GM18951 (cell line): ENCODE data around the gene RSU1.
"Not testable (repeated sequence)": the region's sequence is repeated elsewhere in the genome, so short reads cannot be mapped to it uniquely, and the experiment has no call there.

ENCODE experiments used
- POLR2A ChIP-seq: IDR thresholded peaks from 4 replicates; pipeline ENCODE4 v1.6.1; 2011; ENCODE audit warnings: mild to moderate bottlenecking; ENCODE audit not compliant: insufficient read length, insufficient read depth; ENCODE audit errors: extremely low read depth
- in situ Hi-C: fragments of 300-500 bp; cut with MboI; formaldehyde crosslinking; loops from one replicate; pipeline ENCODE4 v1.12.0; 2022; ENCODE audit warnings: low sequenced_read_pairs, mixed read lengths, inconsistent platforms; ENCODE audit not compliant: unreplicated experiment

Gene RSU1

GRCh38 chr10:16843252-16843870, 26.1 kb upstream of the RSU1 start:
- TF ChIP-seq POLR2A = no peak
- in situ Hi-C loops = no loop called here

- no peak for TF ChIP-seq POLR2A
- in situ Hi-C loops = no loop called here
Observed at GRCh38 chr10:16835228-16835627, 18.0 kb upstream of the RSU1 start.

- in situ Hi-C loops = loop anchor here (5.0 kb wide), 1 partner anchor 420 kb away; no protein-coding TSS in a partner anchor
- TF ChIP-seq POLR2A = no peak
Observed at GRCh38 chr10:16832351-16833080, 15.3 kb upstream of the RSU1 start.

- TF ChIP-seq POLR2A = no peak
- in situ Hi-C loops = no loop called here
Observed at GRCh38 chr10:16828701-16829175, 11.5 kb upstream of the RSU1 start.

GRCh38 chr10:16828114-16828568, 10.9 kb upstream of the RSU1 start:
- in situ Hi-C loops = no loop called here
- TF ChIP-seq POLR2A = no peak

- in situ Hi-C loops = not testable (repeated sequence)
Observed at GRCh38 chr10:16827474-16827873, 10.2 kb upstream of the RSU1 start.

GRCh38 chr10:16822726-16823360, 5.6 kb upstream of the RSU1 start:
- in situ Hi-C loops = no loop called here
- no peak for TF ChIP-seq POLR2A

- no peak for TF ChIP-seq POLR2A
- in situ Hi-C loops = no loop called here
Observed at GRCh38 chr10:16822027-16822426, 4.8 kb upstream of the RSU1 start.

GRCh38 chr10:16820421-16820820, 3.2 kb upstream of the RSU1 start:
- in situ Hi-C loops = no loop called here
- TF ChIP-seq POLR2A = no peak

GRCh38 chr10:16820018-16820417, 2.8 kb upstream of the RSU1 start:
- no peak for TF ChIP-seq POLR2A

GRCh38 chr10:16819436-16819835, 2.2 kb upstream of the RSU1 start:
- TF ChIP-seq POLR2A = no peak
- in situ Hi-C loops = no loop called here

More at GRCh38 chr10:16820018-16820417, 2.8 kb upstream of the RSU1 start:
- in situ Hi-C loops = no loop called here

- in situ Hi-C loops = no loop called here
- TF ChIP-seq POLR2A = no peak
Observed at GRCh38 chr10:16819026-16819425, 1.8 kb upstream of the RSU1 start.

GRCh38 chr10:16816830-16817124, 447 bp downstream of the RSU1 start:
- TF ChIP-seq POLR2A = no peak
- in situ Hi-C loops = no loop called here

GRCh38 chr10:16816171-16816570, 1.1 kb downstream of the RSU1 start:
- no peak for TF ChIP-seq POLR2A
- in situ Hi-C loops = no loop called here
